H1 (cell line): ENCODE measurements around the gene UBP1. TPM values are rescaled to one million over a fixed set of nuclear protein-coding genes. Genes with fewer than 3 reads are reported as not detected.

ENCODE experiments used
- polyA plus RNA-seq, 7 experiments: library from polyadenylated mRNA; depleted of rRNA in 3 of 7; stranded (reverse) in 5 of 7; unstranded in 2 of 7; fragments of >200 nt in 5 of 7; fragments of 200-250 nt in 2 of 7; gene quantifications; 1 replicate in 5 of 7; 2 replicates in 1 of 7; 4 replicates in 1 of 7; pipeline versions ENCODE4 v1.2.1 to v1.2.3, GENCODE V29; 2011 to 2013; ENCODE audit warnings: missing spikeins in 2 of 7, mixed read lengths in 2 of 7
- total RNA-seq: library from RNA; stranded (reverse); fragmentation: NEBNext Ultra II Directional; extraction: Animal tissue kit (Norgen Biotek cat#: 25700); gene quantifications from 2 replicates; pipeline ENCODE4 v1.2.1, GENCODE V29; 2021
- TF ChIP-seq, protein P1 (sequence below): IDR thresholded peaks from 2 replicates; pipeline ENCODE4 v1.6.1; 2011; ENCODE audit warnings: low read depth, mild to moderate bottlenecking, low read length; ENCODE audit not compliant: insufficient read depth

Gene UBP1
- total and polyA plus RNA-seq, 2 of the 8 experiments (the other 6 are each of a cell fraction or from before 2014, with no cell fraction given): 47.3 to 71.9 TPM

DNA sequence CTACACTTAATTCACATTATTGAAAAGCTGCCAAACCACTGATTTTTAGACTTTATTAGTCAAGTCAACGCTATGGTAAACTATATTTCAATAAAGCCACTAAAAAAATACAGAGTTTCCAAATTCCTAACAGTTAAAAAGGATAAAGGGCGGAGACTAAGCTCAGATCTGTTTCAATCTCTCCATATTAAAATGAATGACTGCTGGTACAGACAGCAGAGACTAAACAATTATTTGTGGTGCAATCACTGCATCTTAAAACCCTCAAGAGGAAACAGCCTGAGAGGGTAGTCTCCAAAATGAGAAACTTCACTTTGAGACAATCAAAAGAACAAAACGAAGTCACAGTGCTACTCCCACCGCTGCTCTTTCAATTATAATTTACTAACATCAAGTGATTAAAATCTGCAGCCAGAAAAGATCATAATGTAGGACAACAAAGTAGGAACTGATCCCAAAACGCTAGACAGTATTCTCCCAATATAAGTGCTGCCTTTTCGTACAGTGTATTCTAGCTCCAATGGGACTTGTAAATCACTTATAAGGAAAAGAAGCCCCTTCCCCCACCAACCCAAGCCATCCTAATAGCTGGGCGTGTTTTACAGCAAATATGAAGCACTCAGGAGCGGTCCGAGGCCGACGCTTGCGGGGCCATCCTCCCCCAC, 1.2 kb downstream of the UBP1 start (continued):
- TF ChIP-seq, protein P1, sequence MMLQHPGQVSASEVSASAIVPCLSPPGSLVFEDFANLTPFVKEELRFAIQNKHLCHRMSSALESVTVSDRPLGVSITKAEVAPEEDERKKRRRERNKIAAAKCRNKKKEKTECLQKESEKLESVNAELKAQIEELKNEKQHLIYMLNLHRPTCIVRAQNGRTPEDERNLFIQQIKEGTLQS: no peak
